ENCODE measurements around the gene RHOC.

The RHOC gene

DNA sequence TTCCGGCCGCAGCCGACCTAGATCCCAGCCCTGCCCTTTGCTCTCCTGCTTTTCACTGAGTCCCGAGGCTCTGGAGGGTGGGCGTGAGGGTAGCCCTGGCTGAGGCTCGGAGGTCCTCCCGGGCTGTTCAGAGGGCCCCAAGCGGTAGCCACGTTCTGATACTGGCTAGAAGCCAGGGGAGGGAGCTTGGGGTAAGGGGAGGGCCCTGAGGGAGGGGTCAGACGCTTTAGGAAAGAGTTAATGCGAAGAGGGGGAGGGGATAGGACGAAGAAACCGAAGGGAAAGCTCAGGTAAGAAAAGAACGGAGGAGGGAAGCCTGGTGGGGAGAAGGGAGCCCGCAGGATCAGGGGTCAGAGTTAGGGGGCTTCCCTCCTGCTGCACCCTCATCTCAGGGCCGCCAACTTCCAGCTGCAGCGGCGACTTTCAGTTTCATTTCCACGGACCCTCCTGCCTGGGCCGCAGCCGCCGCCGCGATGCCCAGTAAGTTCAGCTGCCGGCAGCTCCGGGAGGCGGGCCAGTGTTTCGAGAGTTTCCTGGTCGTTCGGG lies 32.4 kb downstream of the RHOC start, which contains the start of gene MOV10 (continued):
- TF ChIP-seq, protein P1, sequence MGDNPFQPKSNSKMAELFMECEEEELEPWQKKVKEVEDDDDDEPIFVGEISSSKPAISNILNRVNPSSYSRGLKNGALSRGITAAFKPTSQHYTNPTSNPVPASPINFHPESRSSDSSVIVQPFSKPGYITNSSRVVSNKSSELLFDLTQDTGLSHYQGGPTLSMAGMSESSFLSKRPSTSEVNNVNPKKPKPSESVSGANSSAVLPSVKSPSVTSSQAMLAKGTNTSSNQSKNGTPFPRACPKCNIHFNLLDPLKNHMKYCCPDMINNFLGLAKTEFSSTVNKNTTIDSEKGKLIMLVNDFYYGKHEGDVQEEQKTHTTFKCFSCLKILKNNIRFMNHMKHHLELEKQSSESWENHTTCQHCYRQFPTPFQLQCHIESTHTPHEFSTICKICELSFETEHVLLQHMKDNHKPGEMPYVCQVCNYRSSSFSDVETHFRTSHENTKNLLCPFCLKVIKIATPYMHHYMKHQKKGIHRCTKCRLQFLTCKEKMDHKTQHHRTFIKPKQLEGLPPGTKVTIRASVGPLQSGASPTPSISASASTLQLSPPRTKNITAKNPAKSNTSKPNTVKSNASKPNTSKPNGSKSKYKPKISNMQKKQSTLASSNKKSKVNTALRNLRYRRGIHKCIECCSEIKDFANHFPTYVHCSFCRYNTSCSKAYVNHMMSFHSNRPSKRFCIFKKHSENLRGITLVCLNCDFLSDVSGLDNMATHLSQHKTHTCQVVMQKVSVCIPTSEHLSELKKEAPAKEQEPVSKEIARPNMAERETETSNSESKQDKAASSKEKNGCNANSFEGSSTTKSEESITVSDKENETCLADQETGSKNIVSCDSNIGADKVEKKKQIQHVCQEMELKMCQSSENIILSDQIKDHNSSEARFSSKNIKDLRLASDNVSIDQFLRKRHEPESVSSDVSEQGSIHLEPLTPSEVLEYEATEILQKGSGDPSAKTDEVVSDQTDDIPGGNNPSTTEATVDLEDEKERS (tag by site-specific recombination; IDR thresholded peaks at IDR 0.05) = no peak
- TF ChIP-seq ZNF2 (tag by site-specific recombination; IDR thresholded peaks at IDR 0.05) (peak; percentile 63; the same call in 1 of the 2 replicates), ZNF830 (tag by site-specific recombination; IDR thresholded peaks at IDR 0.05; ENCODE audit: low read depth) (no peak), OVOL3 (tag by site-specific recombination; IDR thresholded peaks at IDR 0.05) (no peak), HIC1 (tag by site-specific recombination; IDR thresholded peaks at IDR 0.05) (0 out of 2 replicates have a peak, but pooled peaks have one; percentile 32), ZNF121 (tag by site-specific recombination; IDR thresholded peaks at IDR 0.05) (peak; percentile 67; the same call in 1 of the 2 replicates), ZNF24 (tag by site-specific recombination; IDR thresholded peaks at IDR 0.05) (peak; percentile 48; the same call in 1 of the 2 replicates), MZF1 (tag by site-specific recombination; IDR thresholded peaks at IDR 0.05; ENCODE audit: borderline replicate concordance) (no peak), ZNF549 (tag by site-specific recombination; IDR thresholded peaks at IDR 0.05) (no peak), ZNF571 (tag by site-specific recombination; IDR thresholded peaks at IDR 0.05) (no peak), ZNF19 (tag by site-specific recombination; IDR thresholded peaks at IDR 0.05; ENCODE audit: low read depth) (no peak), ZBTB10 (tag by site-specific recombination; IDR thresholded peaks at IDR 0.05) (no peak; the same call in 1 of the 2 replicates), ZNF248 (tag by site-specific recombination; IDR thresholded peaks at IDR 0.05) (no peak), ZFHX2 (tag by site-specific recombination; conservative IDR thresholded peaks at IDR 0.05) (peak; percentile 47), ZNF23 (tag by site-specific recombination; IDR thresholded peaks at IDR 0.05; ENCODE audit: borderline replicate concordance) (no peak), ZBTB21 (tag by site-specific recombination; IDR thresholded peaks at IDR 0.05) (no peak), ZNF510 (tag by site-specific recombination; IDR thresholded peaks at IDR 0.05; ENCODE audit: insufficient replicate concordance) (no peak)
- TF ChIP-seq, protein P2, sequence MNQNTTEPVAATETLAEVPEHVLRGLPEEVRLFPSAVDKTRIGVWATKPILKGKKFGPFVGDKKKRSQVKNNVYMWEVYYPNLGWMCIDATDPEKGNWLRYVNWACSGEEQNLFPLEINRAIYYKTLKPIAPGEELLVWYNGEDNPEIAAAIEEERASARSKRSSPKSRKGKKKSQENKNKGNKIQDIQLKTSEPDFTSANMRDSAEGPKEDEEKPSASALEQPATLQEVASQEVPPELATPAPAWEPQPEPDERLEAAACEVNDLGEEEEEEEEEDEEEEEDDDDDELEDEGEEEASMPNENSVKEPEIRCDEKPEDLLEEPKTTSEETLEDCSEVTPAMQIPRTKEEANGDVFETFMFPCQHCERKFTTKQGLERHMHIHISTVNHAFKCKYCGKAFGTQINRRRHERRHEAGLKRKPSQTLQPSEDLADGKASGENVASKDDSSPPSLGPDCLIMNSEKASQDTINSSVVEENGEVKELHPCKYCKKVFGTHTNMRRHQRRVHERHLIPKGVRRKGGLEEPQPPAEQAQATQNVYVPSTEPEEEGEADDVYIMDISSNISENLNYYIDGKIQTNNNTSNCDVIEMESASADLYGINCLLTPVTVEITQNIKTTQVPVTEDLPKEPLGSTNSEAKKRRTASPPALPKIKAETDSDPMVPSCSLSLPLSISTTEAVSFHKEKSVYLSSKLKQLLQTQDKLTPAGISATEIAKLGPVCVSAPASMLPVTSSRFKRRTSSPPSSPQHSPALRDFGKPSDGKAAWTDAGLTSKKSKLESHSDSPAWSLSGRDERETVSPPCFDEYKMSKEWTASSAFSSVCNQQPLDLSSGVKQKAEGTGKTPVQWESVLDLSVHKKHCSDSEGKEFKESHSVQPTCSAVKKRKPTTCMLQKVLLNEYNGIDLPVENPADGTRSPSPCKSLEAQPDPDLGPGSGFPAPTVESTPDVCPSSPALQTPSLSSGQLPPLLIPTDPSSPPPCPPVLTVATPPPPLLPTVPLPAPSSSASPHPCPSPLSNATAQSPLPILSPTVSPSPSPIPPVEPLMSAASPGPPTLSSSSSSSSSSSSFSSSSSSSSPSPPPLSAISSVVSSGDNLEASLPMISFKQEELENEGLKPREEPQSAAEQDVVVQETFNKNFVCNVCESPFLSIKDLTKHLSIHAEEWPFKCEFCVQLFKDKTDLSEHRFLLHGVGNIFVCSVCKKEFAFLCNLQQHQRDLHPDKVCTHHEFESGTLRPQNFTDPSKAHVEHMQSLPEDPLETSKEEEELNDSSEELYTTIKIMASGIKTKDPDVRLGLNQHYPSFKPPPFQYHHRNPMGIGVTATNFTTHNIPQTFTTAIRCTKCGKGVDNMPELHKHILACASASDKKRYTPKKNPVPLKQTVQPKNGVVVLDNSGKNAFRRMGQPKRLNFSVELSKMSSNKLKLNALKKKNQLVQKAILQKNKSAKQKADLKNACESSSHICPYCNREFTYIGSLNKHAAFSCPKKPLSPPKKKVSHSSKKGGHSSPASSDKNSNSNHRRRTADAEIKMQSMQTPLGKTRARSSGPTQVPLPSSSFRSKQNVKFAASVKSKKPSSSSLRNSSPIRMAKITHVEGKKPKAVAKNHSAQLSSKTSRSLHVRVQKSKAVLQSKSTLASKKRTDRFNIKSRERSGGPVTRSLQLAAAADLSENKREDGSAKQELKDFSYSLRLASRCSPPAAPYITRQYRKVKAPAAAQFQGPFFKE (tag by site-specific recombination; IDR thresholded peaks at IDR 0.05; ENCODE audit: borderline replicate concordance) = no peak
- TF ChIP-seq, protein P3, sequence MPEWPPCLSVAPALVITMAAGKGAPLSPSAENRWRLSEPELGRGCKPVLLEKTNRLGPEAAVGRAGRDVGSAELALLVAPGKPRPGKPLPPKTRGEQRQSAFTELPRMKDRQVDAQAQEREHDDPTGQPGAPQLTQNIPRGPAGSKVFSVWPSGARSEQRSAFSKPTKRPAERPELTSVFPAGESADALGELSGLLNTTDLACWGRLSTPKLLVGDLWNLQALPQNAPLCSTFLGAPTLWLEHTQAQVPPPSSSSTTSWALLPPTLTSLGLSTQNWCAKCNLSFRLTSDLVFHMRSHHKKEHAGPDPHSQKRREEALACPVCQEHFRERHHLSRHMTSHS (tag by site-specific recombination; IDR thresholded peaks at IDR 0.05) = no peak
- TF ChIP-seq, protein P4, sequence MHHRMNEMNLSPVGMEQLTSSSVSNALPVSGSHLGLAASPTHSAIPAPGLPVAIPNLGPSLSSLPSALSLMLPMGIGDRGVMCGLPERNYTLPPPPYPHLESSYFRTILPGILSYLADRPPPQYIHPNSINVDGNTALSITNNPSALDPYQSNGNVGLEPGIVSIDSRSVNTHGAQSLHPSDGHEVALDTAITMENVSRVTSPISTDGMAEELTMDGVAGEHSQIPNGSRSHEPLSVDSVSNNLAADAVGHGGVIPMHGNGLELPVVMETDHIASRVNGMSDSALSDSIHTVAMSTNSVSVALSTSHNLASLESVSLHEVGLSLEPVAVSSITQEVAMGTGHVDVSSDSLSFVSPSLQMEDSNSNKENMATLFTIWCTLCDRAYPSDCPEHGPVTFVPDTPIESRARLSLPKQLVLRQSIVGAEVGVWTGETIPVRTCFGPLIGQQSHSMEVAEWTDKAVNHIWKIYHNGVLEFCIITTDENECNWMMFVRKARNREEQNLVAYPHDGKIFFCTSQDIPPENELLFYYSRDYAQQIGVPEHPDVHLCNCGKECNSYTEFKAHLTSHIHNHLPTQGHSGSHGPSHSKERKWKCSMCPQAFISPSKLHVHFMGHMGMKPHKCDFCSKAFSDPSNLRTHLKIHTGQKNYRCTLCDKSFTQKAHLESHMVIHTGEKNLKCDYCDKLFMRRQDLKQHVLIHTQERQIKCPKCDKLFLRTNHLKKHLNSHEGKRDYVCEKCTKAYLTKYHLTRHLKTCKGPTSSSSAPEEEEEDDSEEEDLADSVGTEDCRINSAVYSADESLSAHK (tag by site-specific recombination; IDR thresholded peaks at IDR 0.05) = peak; percentile 40; the same call in 1 of the 2 replicates

Data from HEK293 (cell line).